Measurements from ENCODE around the gene TRAPPC10. TPM values are rescaled to one million over a fixed set of nuclear protein-coding genes. Genes with fewer than 3 reads are reported as not detected.

Gene TRAPPC10
- total RNA-seq, 4 donors from 2014 or later: 3.8 to 45.2 (median 22.9) TPM

GRCh38 chr21:44052071-44052829 is 40.1 kb downstream of the TRAPPC10 start:
- H3K9me3 ChIP-seq: no peaks in the 10 kb centered on the region
- no peaks in the 10 kb centered on the region for H3K36me3 ChIP-seq
- no peak for DNase-seq
- intact Hi-C loops (cut with DNase I; ENCODE audit: low total_unique reads): no loop called here
- no peak for TF ChIP-seq POLR2A (IDR thresholded peaks at IDR 0.05)
- no peak for TF ChIP-seq CTCF (IDR thresholded peaks at IDR 0.05)
- peak overlapping the region; percentile 48 to 67 for H3K27ac ChIP-seq
- H3K4me1 ChIP-seq: no peaks in the 10 kb centered on the region
- H3K27me3 ChIP-seq: no peaks in the 10 kb centered on the region
- no peak overlapping the region for H3K4me3 ChIP-seq

GRCh38 chr21:44052830-44053226 is 40.7 kb downstream of the TRAPPC10 start:
- no peak for DNase-seq
- Histone ChIP-seq H3K27me3 (no peaks in the 10 kb centered on the region), H3K4me1 (no peaks in the 10 kb centered on the region), H3K36me3 (no peaks in the 10 kb centered on the region), H3K9me3 (no peaks in the 10 kb centered on the region), H3K27ac (peak overlapping the region in 1 of 2 donors; percentile 67), H3K4me3 (no peak overlapping the region)
- TF ChIP-seq POLR2A (IDR thresholded peaks at IDR 0.05) (no peak), CTCF (IDR thresholded peaks at IDR 0.05) (no peak)
- intact Hi-C loops (cut with DNase I; ENCODE audit: low total_unique reads): no loop called here

GRCh38 chr21:44053567-44053966 is 41.5 kb downstream of the TRAPPC10 start:
- no peaks in the 10 kb centered on the region for H3K4me1 ChIP-seq
- no peak for TF ChIP-seq POLR2A (IDR thresholded peaks at IDR 0.05)
- TF ChIP-seq CTCF (IDR thresholded peaks at IDR 0.05): no peak
- intact Hi-C loops (cut with DNase I; ENCODE audit: low total_unique reads): no loop called here

GRCh38 chr21:44054710-44055109 is 42.6 kb downstream of the TRAPPC10 start:
- Histone ChIP-seq H3K4me3 (no peak overlapping the region), H3K4me1 (no peaks in the 10 kb centered on the region), H3K36me3 (no peaks in the 10 kb centered on the region), H3K27me3 (no peaks in the 10 kb centered on the region), H3K9me3 (no peaks in the 10 kb centered on the region), H3K27ac (peak overlapping the region in 1 of 2 donors; percentile 34)
- no peak for DNase-seq
- TF ChIP-seq POLR2A (IDR thresholded peaks at IDR 0.05): no peak
- TF ChIP-seq CTCF (IDR thresholded peaks at IDR 0.05): no peak
- intact Hi-C loops (cut with DNase I; ENCODE audit: low total_unique reads): no loop called here

More at GRCh38 chr21:44053567-44053966, 41.5 kb downstream of the TRAPPC10 start:
- DNase-seq: no peak
- Histone ChIP-seq H3K9me3 (no peaks in the 10 kb centered on the region), H3K4me3 (no peak overlapping the region), H3K27me3 (no peaks in the 10 kb centered on the region), H3K36me3 (no peaks in the 10 kb centered on the region), H3K27ac (no peak overlapping the region)

- Histone ChIP-seq H3K27me3 (no peaks in the 10 kb centered on the region), H3K36me3 (no peaks in the 10 kb centered on the region), H3K9me3 (no peaks in the 10 kb centered on the region), H3K27ac (no peak overlapping the region), H3K4me3 (no peak overlapping the region), H3K4me1 (no peaks in the 10 kb centered on the region)
- TF ChIP-seq CTCF (IDR thresholded peaks at IDR 0.05): no peak
- no peak for TF ChIP-seq POLR2A (IDR thresholded peaks at IDR 0.05)
- DNase-seq: no peak
- intact Hi-C loops (cut with DNase I; ENCODE audit: low total_unique reads): no loop called here
Observed at GRCh38 chr21:44057055-44057454, 44.9 kb downstream of the TRAPPC10 start.

Measured in uterus (tissue), 4 donors.